Measurements from ENCODE around the gene FUT2.
A peak's percentile ranks its signal among the peaks of the same experiment; 100 is the strongest.
"Not testable (repeated sequence)": the region's sequence is repeated elsewhere in the genome, so short reads cannot be mapped to it uniquely, and the experiment has no call there.

FUT2 gene

GRCh38 chr19:48705431-48705830, 9.7 kb downstream of the FUT2 start:
- DNase-seq, result no peak

- no peak for DNase-seq
Measured at GRCh38 chr19:48708471-48708870, 12.7 kb downstream of the FUT2 start.

- no peak for DNase-seq
Measured at GRCh38 chr19:48711106-48711662, 15.4 kb downstream of the FUT2 start.

- no peak for DNase-seq
Measured at GRCh38 chr19:48713041-48713863, 17.5 kb downstream of the FUT2 start.

- peak; percentile 98 for DNase-seq
Measured at GRCh38 chr19:48713864-48714755, 18.3 kb downstream of the FUT2 start.

GRCh38 chr19:48714759-48715675, 19.2 kb downstream of the FUT2 start:
- DNase-seq, result no peak

- peak; percentile 17 for DNase-seq
Measured at GRCh38 chr19:48715681-48716171, 20.0 kb downstream of the FUT2 start.

GRCh38 chr19:48716562-48717291, 21.0 kb downstream of the FUT2 start:
- DNase-seq, result peak; percentile 74

- not testable (repeated sequence) for DNase-seq
Measured at GRCh38 chr19:48718106-48718505, 22.3 kb downstream of the FUT2 start.

GRCh38 chr19:48718711-48719231, 23.0 kb downstream of the FUT2 start:
- DNase-seq, result no peak

GRCh38 chr19:48719263-48720171, 23.7 kb downstream of the FUT2 start, which contains the start of gene MAMSTR:
Gene MAMSTR, minus strand, starts transcription at chr19:48719725. Its CDS starts 694 bp downstream, at chr19:48719031.
- DNase-seq, result no peak

GRCh38 chr19:48720251-48720612, 24.5 kb downstream of the FUT2 start:
- DNase-seq, result no peak

- DNase-seq, result peak; percentile 96
Measured at GRCh38 chr19:48720613-48721296, 25.0 kb downstream of the FUT2 start.

GRCh38 chr19:48722196-48722708, 26.5 kb downstream of the FUT2 start:
- DNase-seq, result no peak

- DNase-seq, result no peak
Measured at GRCh38 chr19:48724796-48725753, 29.3 kb downstream of the FUT2 start.

GRCh38 chr19:48726556-48726955, 30.8 kb downstream of the FUT2 start:
- no peak for DNase-seq

GRCh38 chr19:48728911-48729664, 33.3 kb downstream of the FUT2 start:
- no peak for DNase-seq

All from NCI-H2227 treated with DMSO at 0.1 percent for 48 hours (cell line).